ENCODE data around the gene MXRA8. TPM values are rescaled to one million over a fixed set of nuclear protein-coding genes. Genes with fewer than 3 reads are reported as not detected.

MXRA8 gene
- polyA plus RNA-seq, 2 of the 4 experiments (the other 2 are of a cell fraction) = 0.12 to 0.22 TPM

DNA sequence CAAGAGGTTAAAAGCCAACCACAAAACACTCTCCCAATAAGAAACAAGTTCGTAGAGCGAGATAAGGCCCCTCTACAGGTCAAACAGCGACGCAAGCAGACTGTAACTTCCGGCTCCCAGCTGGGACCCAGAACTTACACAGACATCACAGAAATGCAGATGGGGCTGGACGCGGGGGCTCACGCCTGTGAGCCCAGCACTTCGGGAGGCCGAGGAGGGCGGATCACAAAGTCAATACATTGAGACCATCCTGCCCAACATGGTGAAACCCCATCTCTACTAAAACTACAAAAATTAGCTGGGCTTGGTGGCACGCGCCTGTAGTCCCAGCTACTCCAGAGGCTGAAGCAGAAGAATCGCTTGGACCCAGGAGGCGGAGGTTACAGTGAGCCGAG is 29.7 kb upstream of the MXRA8 start (continued):
- TF ChIP-seq, protein P1, sequence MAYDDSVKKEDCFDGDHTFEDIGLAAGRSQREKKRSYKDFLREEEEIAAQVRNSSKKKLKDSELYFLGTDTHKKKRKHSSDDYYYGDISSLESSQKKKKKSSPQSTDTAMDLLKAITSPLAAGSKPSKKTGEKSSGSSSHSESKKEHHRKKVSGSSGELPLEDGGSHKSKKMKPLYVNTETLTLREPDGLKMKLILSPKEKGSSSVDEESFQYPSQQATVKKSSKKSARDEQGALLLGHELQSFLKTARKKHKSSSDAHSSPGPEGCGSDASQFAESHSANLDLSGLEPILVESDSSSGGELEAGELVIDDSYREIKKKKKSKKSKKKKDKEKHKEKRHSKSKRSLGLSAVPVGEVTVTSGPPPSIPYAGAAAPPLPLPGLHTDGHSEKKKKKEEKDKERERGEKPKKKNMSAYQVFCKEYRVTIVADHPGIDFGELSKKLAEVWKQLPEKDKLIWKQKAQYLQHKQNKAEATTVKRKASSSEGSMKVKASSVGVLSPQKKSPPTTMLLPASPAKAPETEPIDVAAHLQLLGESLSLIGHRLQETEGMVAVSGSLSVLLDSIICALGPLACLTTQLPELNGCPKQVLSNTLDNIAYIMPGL (CRISPR knock-in tag; IDR thresholded peaks at IDR 0.05; ENCODE audit: borderline replicate concordance) = no peak
- no peak for TF ChIP-seq ZNF302 (CRISPR knock-in tag; IDR thresholded peaks at IDR 0.05)
- TF ChIP-seq TFCP2L1 (CRISPR knock-in tag; IDR thresholded peaks at IDR 0.05) = no peak
- no peak for TF ChIP-seq POLR2AphosphoS2 (conservative IDR thresholded peaks at IDR 0.05; ENCODE audit: low read length)
- TF ChIP-seq FOSL2 (IDR thresholded peaks at IDR 0.05) = no peak
- no peak for TF ChIP-seq FOSL2 (CRISPR knock-in tag; IDR thresholded peaks at IDR 0.05)
- TF ChIP-seq MAX (IDR thresholded peaks at IDR 0.05) = no peak

DNA sequence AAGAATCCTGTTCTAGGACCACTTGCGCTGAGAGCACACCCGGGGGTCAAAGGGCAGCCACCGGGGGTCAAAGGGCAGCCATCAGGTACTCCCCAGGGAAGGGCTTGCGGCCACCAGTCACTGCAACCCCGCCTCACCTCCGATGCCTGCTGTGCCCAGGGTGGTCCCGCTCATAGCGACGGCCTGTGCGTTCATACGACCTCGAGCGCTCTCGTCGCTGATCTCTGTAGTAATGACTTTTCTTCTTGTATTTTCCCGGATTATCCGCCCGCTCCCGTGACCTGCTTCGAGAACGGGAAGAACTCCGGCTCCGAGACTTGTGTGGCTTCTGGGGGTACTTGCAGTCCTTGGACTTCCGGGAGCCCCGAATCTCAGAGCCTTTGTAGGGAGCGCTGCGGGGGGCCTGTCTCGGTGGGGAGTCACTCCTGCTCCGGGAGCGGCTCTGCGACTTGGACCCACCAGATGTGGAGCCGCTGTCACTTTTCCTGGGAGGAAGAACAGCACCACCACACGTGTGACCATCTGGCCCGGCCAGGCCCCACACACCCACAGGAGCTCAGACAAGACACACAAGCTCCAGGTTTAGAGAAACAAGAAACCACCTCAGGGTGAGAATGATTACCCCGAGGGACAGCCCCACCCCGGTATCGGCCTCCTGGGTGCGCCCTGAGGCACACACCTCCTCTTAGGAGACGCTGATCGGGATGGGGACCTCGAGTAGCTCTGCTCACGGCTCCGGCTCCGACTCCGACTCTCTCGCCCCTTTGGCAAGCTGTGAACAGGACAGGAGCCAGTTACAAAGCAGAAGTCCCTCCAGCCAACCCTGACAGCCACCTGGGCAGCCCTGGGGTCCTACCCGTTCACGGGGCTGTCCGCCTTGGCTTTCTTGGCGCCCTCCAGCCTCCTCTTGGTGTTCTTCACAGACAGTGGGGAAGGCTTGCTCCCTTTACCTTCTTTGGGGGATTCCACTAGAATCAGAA is 29.0 kb upstream of the MXRA8 start:
- CTCF ChIA-PET = interaction anchor here (1.0 to 2.7 kb wide), 5 partner anchors 12 to 118 kb away, joined by 3 to 17 read pairs (median 3); partner anchors contain the start of gene CCNL2
- H3K4me2 ChIP-seq = no peak overlapping the region
- DNase-seq (ENCODE audit: low read depth in 1 of 2, low spot score in 1 of 2) (no peak), FAIRE-seq (no peak), ATAC-seq (no peak)
- H3K4me1 ChIP-seq = no peaks in the 10 kb centered on the region
- no peak overlapping the region for H3K27ac ChIP-seq
- WGBS (ENCODE audit: missing lambda C conversion rate) = 95% methylated on average over 39 of the region's 50 CpGs
- H3K9me3 ChIP-seq = no peaks in the 10 kb centered on the region
- no peak overlapping the region for H3K4me3 ChIP-seq
- TF ChIP-seq EHMT2 (IDR thresholded peaks at IDR 0.05; ENCODE audit: low read depth) = no peak
- no peak for TF ChIP-seq CBX2 (IDR thresholded peaks at IDR 0.05; ENCODE audit: borderline replicate concordance, low read depth)
- TF ChIP-seq REST (IDR thresholded peaks at IDR 0.05) = no peak
- TF ChIP-seq EHF (CRISPR knock-in tag; IDR thresholded peaks at IDR 0.05) = no peak
- no peak for TF ChIP-seq RFX5 (IDR thresholded peaks at IDR 0.05)
- TF ChIP-seq JUN (IDR thresholded peaks at IDR 0.05) = no peak
- no peak for TF ChIP-seq SMC3 (IDR thresholded peaks at IDR 0.05)
- no peak for TF ChIP-seq CEBPB (IDR thresholded peaks at IDR 0.05)
- TF ChIP-seq ATOH8 (CRISPR knock-in tag; IDR thresholded peaks at IDR 0.05; ENCODE audit: low read depth) = no peak
- no peak for TF ChIP-seq BHLHE40 (IDR thresholded peaks at IDR 0.05; ENCODE audit: low read depth, low read length)
- no peak for TF ChIP-seq KDM5A (IDR thresholded peaks at IDR 0.05)
- POLR2A ChIA-PET = interaction anchor here (1.2 kb wide), 1 partner anchor 12 kb away, joined by 3 read pairs; the partner anchor contains the start of gene CCNL2
